ENCODE results near the gene DSTN.

GRCh38 chr20:17571153-17571527 lies 1.3 kb downstream of the DSTN start:
- no peak for TF ChIP-seq POLR2A (IDR thresholded peaks at IDR 0.05)
- no peak for TF ChIP-seq CTCF (IDR thresholded peaks at IDR 0.05)

All from esophagus squamous epithelium (tissue), 4 donors.